Small intestine (tissue), 7 donors: ENCODE results near the gene KIRREL3. TPM values are rescaled to one million over a fixed set of nuclear protein-coding genes. Genes with fewer than 3 reads are reported as not detected.

ENCODE experiments used
- DNase-seq, 2 donors: peaks; one replicate each; pipeline versions ENCODE4 v3.0.0 to v3.0.0-alpha.2; 2013
- FAIRE-seq: peaks from 2 replicates; lab custom pipeline; 2012; peaks lifted over from hg19 to GRCh38; lab: Jason Lieb, UNC
- H3K27ac ChIP-seq, 3 donors: one replicate each; pipeline ENCODE4 v1.5.1; 2013; ENCODE audit warnings: low read length in 2 of 3, mild to moderate bottlenecking in 2 of 3, control low read depth in 1 of 3, inconsistent platforms in 1 of 3, low read depth in 1 of 3, moderate library complexity in 1 of 3
- H3K27me3 ChIP-seq, 3 donors: one replicate each; pipeline ENCODE4 v1.6.1; 2013; ENCODE audit warnings: low read length in 3 of 3, inconsistent platforms in 1 of 3; ENCODE audit not compliant: control insufficient read depth in 3 of 3, insufficient read depth in 3 of 3
- H3K36me3 ChIP-seq, 3 donors: one replicate each; pipeline ENCODE4 v1.6.1; 2013; ENCODE audit warnings: low read length in 3 of 3, inconsistent platforms in 1 of 3, low read depth in 1 of 3, mild to moderate bottlenecking in 1 of 3, moderate library complexity in 1 of 3; ENCODE audit not compliant: control insufficient read depth in 3 of 3, insufficient read depth in 2 of 3
- H3K4me1 ChIP-seq, 3 donors: one replicate each; pipeline ENCODE4 v1.6.1; 2013; ENCODE audit warnings: low read length in 2 of 3, inconsistent platforms in 1 of 3, low read depth in 1 of 3, mild to moderate bottlenecking in 1 of 3, moderate library complexity in 1 of 3; ENCODE audit not compliant: control insufficient read depth in 3 of 3, insufficient read depth in 2 of 3
- H3K4me3 ChIP-seq, 3 donors: one replicate each; pipeline ENCODE4 v1.5.1; 2013; ENCODE audit warnings: low read length in 3 of 3, control low read depth in 1 of 3, inconsistent platforms in 1 of 3, low read depth in 1 of 3, mild to moderate bottlenecking in 1 of 3, moderate library complexity in 1 of 3
- H3K9me3 ChIP-seq, 2 donors: one replicate each; pipeline ENCODE4 v1.6.1; 2013; ENCODE audit warnings: low read depth in 1 of 2, low read length in 1 of 2; ENCODE audit not compliant: control insufficient read depth in 2 of 2, insufficient read depth in 1 of 2
- WGBS, 3 donors: extraction: QIAGEN DNeasy Blood & Tissue Kit; methylation state at CpG; one replicate each; pipeline ENCODE4 v1.1.7; 2013; 5-methylcytosine and 5-hydroxymethylcytosine counted together
- polyA plus RNA-seq, 4 donors: library from polyadenylated mRNA; stranded (reverse) in 3 of 4; unstranded in 1 of 4; fragments of 200-250 nt in 3 of 4; fragments of 120-200 nt in 1 of 4; gene quantifications; one replicate each; pipeline versions ENCODE4 v1.2.1 to v1.2.3, GENCODE V29; 2013
- donor health status: healthy with polysubstance abuse.
- donor health status: control.
- donor health status: control.
- donor health status: Bipolar disorder and iron deficiency.
- donor health status: healthy.

Gene KIRREL3
- polyA plus RNA-seq, 4 donors, result 0.18 to 0.61 TPM; not detected in 2

DNA sequence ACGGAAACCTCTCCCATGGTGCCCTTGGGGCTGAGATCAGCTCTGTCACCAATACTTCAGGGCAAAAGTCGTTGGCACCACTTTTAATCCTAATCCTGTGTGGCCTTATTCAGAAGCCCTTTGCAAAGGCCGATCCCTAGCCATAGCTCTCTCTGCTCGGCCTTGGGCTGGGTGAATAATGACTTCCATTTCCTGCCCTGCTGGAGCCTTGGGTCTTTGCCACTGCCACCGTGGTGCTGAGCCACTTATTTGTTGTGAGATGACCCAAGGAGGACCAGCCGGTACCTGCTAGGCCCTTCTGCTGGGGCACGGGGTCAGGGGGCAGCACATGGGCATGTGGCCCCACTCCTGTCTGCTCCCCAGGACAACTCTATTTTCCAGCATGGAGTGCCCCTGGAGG is 456.9 kb downstream of the KIRREL3 start:
- Histone ChIP-seq H3K4me1 (no peaks in the 10 kb centered on the region), H3K27ac (no peak overlapping the region), H3K36me3 (no peaks in the 10 kb centered on the region), H3K27me3 (peaks cover 0 to 15% (median 0%) of the 10 kb centered on the region in 3 donors), H3K4me3 (no peak overlapping the region), H3K9me3 (no peaks in the 10 kb centered on the region)
- whole genome bisulfite sequencing, 3 donors, result 38 to 48% (median 44%) methylated on average over 7 of the region's 7 CpGs
- FAIRE-seq (no peak), DNase-seq (no peak)

DNA sequence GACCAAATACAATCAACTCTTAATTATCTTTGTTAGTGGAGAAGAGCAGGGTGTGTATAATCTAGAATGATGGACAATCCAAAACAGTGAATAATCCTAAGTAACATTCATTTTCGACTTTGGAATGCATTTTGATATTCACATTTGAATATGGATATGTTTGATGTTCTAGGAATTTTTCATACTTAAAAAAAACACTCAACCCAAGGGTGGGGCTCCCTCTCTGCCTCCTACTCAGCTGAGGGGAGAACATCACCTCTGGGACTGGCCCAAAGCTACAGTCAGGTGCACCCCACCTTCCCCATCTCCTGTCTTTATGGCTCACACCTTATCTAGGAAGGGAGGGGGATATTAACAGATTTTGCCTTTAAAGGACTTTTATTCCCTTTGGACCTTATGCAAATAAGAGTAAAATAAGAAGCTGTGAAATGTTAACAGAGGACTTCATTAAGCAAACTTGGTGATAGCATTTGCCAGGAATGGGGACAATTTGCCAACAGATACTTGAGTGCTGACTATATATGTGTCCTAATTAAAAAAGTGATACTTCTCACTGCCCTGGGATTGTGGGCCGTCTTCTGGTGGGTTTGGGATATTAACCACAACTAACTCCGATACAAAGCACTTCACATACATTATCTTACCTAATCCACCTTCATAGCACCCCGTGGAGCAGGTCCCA is 458.1 kb downstream of the KIRREL3 start:
- Histone ChIP-seq H3K36me3 (no peaks in the 10 kb centered on the region), H3K4me1 (no peaks in the 10 kb centered on the region), H3K4me3 (no peak overlapping the region), H3K27me3 (peaks cover 0 to 17% (median 0%) of the 10 kb centered on the region in 3 donors), H3K27ac (no peak overlapping the region), H3K9me3 (no peaks in the 10 kb centered on the region)
- WGBS, 3 donors, result 61 to 71% (median 65%) methylated on average over 4 of the region's 4 CpGs
- FAIRE-seq, result no peak
- DNase-seq, result no peak

- Histone ChIP-seq H3K27me3 (peaks cover 0 to 5% (median 0%) of the 10 kb centered on the region in 3 donors), H3K36me3 (no peaks in the 10 kb centered on the region), H3K27ac (no peak overlapping the region), H3K4me1 (no peaks in the 10 kb centered on the region), H3K9me3 (no peaks in the 10 kb centered on the region), H3K4me3 (no peak overlapping the region)
- 49 to 59% (median 50%) methylated on average over 4 of the region's 4 CpGs for WGBS, 3 donors
- DNase-seq (no peak), FAIRE-seq (no peak)
These were observed 462.5 kb downstream of the KIRREL3 start for GRCh38 chr11:126538071-126538470.

GRCh38 chr11:126537492-126537891 is 463.1 kb downstream of the KIRREL3 start:
- FAIRE-seq, result no peak

GRCh38 chr11:126534141-126534805 is 466.3 kb downstream of the KIRREL3 start:
- Histone ChIP-seq H3K27ac (no peak overlapping the region), H3K4me3 (no peak overlapping the region), H3K4me1 (no peaks in the 10 kb centered on the region), H3K36me3 (no peaks in the 10 kb centered on the region), H3K27me3 (peaks cover 0 to 2% (median 0%) of the 10 kb centered on the region in 3 donors), H3K9me3 (no peaks in the 10 kb centered on the region)
- FAIRE-seq, result no peak
- 73 to 84% (median 80%) methylated on average over 17 of the region's 17 CpGs for WGBS, 3 donors
- no peak for DNase-seq

More at GRCh38 chr11:126537492-126537891, 463.1 kb downstream of the KIRREL3 start:
- Histone ChIP-seq H3K27ac (no peak overlapping the region), H3K4me1 (no peaks in the 10 kb centered on the region), H3K4me3 (no peak overlapping the region), H3K9me3 (no peaks in the 10 kb centered on the region), H3K27me3 (peaks cover 0 to 2% (median 0%) of the 10 kb centered on the region in 3 donors), H3K36me3 (no peaks in the 10 kb centered on the region)
- DNase-seq, result no peak
- 59 to 85% (median 66%) methylated on average over 4 of the region's 4 CpGs for WGBS, 3 donors

DNA sequence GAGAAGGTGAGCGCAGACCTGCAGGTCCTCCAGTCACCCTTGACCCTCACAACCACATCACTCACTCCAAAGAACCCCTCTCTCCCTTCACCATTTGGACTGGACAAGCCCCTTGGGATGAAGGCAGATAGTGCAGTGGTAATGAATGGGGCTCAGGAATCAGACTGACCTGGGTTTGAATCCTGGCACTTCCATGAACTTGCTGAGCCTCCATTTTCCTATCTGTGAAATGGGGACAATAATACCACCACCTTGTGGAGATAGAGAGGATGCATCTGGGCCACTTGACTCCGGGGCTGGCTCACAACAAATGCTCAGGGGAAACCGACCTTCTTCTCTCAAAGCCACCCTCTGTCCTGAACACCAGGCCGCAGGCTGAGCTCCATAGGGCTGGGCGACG is 467.0 kb downstream of the KIRREL3 start:
- H3K27ac ChIP-seq, result no peak overlapping the region
- DNase-seq (no peak), FAIRE-seq (no peak)
- no peaks in the 10 kb centered on the region for H3K36me3 ChIP-seq
- H3K27me3 ChIP-seq, result peaks cover 0 to 2% (median 0%) of the 10 kb centered on the region in 3 donors
- H3K4me3 ChIP-seq, result no peak overlapping the region
- WGBS, 3 donors, result 85 to 92% (median 86%) methylated on average over 6 of the region's 6 CpGs
- no peaks in the 10 kb centered on the region for H3K4me1 ChIP-seq
- no peaks in the 10 kb centered on the region for H3K9me3 ChIP-seq

DNA sequence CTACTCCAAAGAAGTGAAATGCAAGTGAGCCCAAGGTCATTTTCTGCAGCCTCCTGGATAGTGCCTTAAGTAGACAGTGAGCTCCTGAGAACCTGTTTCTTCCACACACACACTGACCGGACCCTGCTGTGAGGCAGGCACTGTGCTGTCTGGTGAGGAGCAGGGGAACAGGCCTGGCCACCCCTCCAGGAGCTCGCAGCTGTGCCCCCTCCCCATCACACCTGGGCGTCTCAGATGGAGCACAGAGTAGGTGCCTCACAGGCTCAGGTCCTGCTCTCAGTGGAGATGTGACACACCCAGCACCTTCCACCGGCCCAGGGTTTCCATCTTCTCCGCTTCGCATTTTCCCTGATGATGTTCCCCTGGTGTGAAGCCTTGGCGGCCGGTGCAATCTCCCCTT is 470.2 kb downstream of the KIRREL3 start:
- Histone ChIP-seq H3K4me3 (no peak overlapping the region), H3K27me3 (peaks cover 0 to 3% (median 0%) of the 10 kb centered on the region in 3 donors), H3K4me1 (no peaks in the 10 kb centered on the region), H3K27ac (no peak overlapping the region), H3K36me3 (no peaks in the 10 kb centered on the region), H3K9me3 (no peaks in the 10 kb centered on the region)
- DNase-seq (no peak), FAIRE-seq (no peak)
- WGBS, 3 donors, result 81 to 87% (median 85%) methylated on average over 8 of the region's 8 CpGs

DNA sequence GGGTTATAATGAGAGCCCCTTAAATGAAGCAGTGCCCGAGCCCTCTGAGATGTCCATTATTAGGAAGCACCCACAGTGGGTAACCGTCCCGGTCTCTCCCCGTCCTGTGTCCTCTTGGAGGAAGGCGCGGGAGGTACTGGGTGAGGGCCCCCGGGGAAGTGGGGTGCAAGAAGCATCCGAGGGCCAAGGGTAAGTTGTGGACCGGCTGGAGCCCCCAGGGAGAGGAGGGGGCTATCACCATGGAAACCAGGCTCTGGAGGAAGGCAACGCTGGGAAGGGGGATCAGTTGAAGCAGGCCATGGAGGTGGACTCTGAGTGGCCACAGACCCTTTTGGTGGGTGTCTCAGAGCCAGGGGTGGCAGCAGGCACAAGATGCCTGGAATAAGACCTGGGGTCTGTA is 471.5 kb downstream of the KIRREL3 start:
- no peak for DNase-seq
- no peak overlapping the region for H3K27ac ChIP-seq
- H3K36me3 ChIP-seq, result no peaks in the 10 kb centered on the region
- H3K9me3 ChIP-seq, result no peaks in the 10 kb centered on the region
- FAIRE-seq, result no peak
- no peak overlapping the region for H3K4me3 ChIP-seq
- no peaks in the 10 kb centered on the region for H3K4me1 ChIP-seq
- 67 to 73% (median 71%) methylated on average over 10 of the region's 10 CpGs for whole genome bisulfite sequencing, 3 donors
- peaks cover 0 to 3% (median 0%) of the 10 kb centered on the region in 3 donors for H3K27me3 ChIP-seq
